ENCODE results near the gene ATXN2L.

ATXN2L gene

DNA sequence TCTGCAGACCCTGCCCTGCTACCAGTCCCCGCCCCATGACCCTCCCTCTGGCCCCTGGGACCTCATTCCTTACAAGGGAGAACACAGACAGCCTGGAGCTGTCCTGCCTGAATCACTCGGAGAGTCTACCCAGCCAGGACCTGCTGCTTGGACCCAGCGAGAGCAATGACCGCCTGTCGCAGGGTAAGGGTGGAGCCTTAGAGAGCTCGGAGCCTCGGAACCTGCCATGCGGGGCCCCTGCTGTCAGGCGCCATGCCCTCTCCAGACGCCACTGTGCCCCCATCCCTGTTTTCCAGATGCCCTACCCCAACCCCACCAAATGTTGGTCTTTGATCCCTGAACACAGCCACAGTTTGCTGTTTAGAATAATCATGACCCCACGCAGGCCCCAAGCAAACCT, 46.4 kb downstream of the ATXN2L start:
- CTCF ChIA-PET: interaction anchor here (0.7 kb wide), 1 partner anchor 86 kb away, joined by 4 read pairs; no protein-coding TSS in a partner anchor
- POLR2A ChIA-PET (ENCODE audit: low non-redundant PET): no interaction called here
- no peak overlapping the region for H3K27ac ChIP-seq
- no peak for DNase-seq (ENCODE audit: low spot score)
- TF ChIP-seq, protein P1, sequence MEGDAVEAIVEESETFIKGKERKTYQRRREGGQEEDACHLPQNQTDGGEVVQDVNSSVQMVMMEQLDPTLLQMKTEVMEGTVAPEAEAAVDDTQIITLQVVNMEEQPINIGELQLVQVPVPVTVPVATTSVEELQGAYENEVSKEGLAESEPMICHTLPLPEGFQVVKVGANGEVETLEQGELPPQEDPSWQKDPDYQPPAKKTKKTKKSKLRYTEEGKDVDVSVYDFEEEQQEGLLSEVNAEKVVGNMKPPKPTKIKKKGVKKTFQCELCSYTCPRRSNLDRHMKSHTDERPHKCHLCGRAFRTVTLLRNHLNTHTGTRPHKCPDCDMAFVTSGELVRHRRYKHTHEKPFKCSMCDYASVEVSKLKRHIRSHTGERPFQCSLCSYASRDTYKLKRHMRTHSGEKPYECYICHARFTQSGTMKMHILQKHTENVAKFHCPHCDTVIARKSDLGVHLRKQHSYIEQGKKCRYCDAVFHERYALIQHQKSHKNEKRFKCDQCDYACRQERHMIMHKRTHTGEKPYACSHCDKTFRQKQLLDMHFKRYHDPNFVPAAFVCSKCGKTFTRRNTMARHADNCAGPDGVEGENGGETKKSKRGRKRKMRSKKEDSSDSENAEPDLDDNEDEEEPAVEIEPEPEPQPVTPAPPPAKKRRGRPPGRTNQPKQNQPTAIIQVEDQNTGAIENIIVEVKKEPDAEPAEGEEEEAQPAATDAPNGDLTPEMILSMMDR (conservative IDR thresholded peaks at IDR 0.05; ENCODE audit: low read depth): no peak

DNA sequence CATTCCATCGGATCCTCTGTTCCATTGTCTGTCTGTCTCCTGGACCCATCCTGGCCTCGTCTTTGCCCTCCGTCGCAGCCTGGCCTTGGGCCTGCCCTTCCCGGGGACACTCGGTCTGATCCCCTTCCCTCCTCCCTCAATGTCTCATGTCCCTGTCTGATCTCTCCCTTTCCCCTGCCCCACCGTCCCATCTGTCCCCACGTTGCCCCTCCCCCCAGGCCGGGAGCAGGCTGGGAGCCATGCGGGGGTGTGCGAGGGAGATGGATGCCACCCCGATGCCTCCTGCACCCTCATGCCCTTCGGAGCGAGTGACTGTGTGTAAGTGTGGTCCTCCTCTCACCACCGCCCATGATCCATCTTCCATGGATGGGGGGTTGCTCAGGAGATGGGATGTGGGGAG, 50.2 kb downstream of the ATXN2L start:
- ChIA-PET CTCF (interaction anchor here (0.6 to 1.9 kb wide), 5 partner anchors 12 to 72 kb away, joined by 3 to 8 read pairs (median 3); no protein-coding TSS in a partner anchor), POLR2A (ENCODE audit: low non-redundant PET) (no interaction called here)
- TF ChIP-seq, protein P1 (conservative IDR thresholded peaks at IDR 0.05; ENCODE audit: low read depth): no peak
- no peak overlapping the region for H3K27ac ChIP-seq
- no peak for DNase-seq (ENCODE audit: low spot score)

DNA sequence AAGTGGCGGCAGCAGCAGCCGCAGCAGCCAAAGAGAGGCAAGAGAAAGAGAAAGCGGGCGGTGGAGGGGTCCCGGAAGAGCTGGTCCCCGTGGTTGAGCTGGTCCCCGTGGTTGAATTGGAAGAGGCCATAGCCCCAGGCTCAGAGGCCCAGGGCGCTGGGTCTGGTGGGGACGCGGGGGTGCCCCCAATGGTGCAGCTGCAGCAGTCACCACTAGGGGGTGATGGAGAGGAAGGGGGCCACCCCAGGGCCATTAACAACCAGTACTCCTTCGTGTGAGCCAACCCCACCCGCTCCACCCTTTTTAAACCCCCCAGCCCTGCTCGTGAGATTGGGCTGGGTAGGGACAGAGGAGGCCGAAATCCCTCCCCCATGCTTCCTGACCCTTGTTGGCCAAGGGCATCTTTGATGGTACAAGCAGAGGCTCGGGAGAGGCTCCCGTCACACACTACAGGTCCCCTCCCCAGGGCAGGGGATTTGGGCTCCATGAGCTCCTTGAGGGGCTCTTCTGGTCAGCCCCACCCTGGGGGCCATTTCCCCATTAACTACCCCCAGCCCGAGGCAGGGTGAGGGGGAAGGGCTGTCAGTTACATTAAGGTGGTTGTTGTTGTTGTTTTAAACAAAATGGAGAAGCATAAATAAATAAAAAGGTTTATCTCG, 50.9 kb downstream of the ATXN2L start:
- TF ChIP-seq, protein P1 (conservative IDR thresholded peaks at IDR 0.05; ENCODE audit: low read depth): peak; percentile 53
- H3K27ac ChIP-seq: peak overlapping the region; percentile 64
- ChIA-PET CTCF (interaction anchor here (0.6 to 1.9 kb wide), 6 partner anchors 9 to 71 kb away, joined by 3 to 8 read pairs (median 4); no protein-coding TSS in a partner anchor), POLR2A (ENCODE audit: low non-redundant PET) (no interaction called here)
- DNase-seq (ENCODE audit: low spot score): no peak

DNA sequence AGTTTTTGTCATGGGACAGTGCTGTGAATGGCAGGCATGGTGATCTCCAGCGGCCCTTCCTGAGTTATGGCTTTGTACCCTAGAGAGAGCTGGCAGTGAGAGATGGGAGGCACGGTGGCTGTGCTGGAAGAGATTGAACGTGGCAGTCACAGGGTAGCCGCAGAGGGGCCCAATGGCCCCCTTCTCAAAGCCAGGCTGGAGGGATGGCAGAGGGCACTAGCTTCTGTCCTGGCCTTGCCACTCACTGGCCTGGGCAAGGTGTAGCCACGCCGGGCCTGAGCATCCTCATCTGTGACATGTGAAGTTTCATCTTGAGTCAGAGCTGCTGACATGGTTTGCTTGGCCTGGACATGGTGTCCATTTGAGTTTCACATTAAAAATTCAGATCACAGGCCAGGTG, 51.6 kb downstream of the ATXN2L start:
- ChIA-PET POLR2A (ENCODE audit: low non-redundant PET) (interaction anchor here (1.4 kb wide), 1 partner anchor 11 kb away, joined by 3 read pairs; the partner anchor contains the start of gene SH2B1), CTCF (interaction anchor here (0.5 to 1.9 kb wide), 4 partner anchors 9 to 71 kb away, joined by 3 to 10 read pairs (median 6); partner anchors contain the start of gene SH2B1)
- TF ChIP-seq, protein P1 (conservative IDR thresholded peaks at IDR 0.05; ENCODE audit: low read depth): no peak
- peak overlapping the region; percentile 64 for H3K27ac ChIP-seq
- DNase-seq (ENCODE audit: low spot score): no peak

DNA sequence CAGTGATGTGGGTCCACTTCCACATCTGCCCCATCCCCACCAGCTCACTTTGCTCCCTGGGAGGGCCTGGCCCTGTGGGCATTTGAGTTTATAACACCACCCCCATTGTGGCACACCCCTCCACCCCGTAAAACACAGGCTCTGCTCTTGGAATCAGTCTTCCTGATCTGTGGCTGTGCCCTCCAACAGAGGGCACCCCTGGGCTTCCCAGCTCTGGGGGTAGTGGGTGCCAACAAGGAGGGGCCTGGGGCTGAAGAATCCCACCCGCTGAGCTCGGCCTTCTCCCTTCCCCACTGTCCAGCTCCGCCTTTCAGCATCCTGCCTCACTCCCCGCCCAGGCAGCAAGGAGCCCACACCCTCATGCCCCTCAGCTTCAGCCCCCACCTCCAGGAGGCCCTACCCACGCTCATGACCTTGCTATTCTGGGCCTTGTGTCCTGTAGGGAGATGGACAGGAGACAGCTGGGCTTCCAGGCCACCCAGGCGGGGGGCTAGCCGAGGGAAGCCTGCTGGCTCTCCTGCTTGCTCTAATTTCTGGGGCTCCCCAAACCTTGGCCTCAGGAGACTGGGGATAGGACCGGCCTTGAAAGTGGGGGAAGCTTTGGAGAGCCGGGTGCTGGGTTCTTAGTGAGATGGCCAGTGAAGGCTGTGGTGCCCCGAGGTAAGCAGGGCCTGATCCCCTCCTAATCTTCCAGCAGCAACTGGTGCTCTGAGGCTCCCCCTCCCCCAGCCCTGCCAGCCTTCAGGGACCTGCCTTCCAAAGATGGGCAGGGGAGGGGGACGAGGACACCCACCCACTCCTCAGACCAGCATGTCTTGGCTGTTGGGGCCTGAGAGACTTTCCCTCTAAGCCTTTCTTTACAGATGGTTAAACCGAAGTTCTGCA, 52.6 kb downstream of the ATXN2L start:
- TF ChIP-seq, protein P1 (conservative IDR thresholded peaks at IDR 0.05; ENCODE audit: low read depth): no peak
- CTCF ChIA-PET: interaction anchor here (0.6 to 1.5 kb wide), 2 partner anchors 70 to 132 kb away, joined by 3 to 10 read pairs; no protein-coding TSS in a partner anchor
- POLR2A ChIA-PET (ENCODE audit: low non-redundant PET): interaction anchor here (1.4 kb wide), 1 partner anchor 12 kb away, joined by 3 read pairs; the partner anchor contains the start of gene SH2B1
- DNase-seq (ENCODE audit: low spot score): no peak
- peak overlapping the region; percentile 64 for H3K27ac ChIP-seq

All from RWPE1 (cell line).